Panc1 (cell line): ENCODE results near the gene KDM2B. TPM values are rescaled to one million over a fixed set of nuclear protein-coding genes. Genes with fewer than 3 reads are reported as not detected.

Source experiments
- ATAC-seq: fragments of 200-7000 bp; cut with Tn5 transposase; 2 replicates; pipeline ENCODE4 v1.9.1; 2020; ENCODE audit warnings: mild to moderate bottlenecking, moderate library complexity
- BruUV-seq: library from RNA; stranded (reverse); fragments of 400-500 nt; replicated peaks from 2 replicates; lab custom pipeline; 2021; lab: Mats Ljungman, UMichigan
- CTCF ChIA-PET: fragments of 300-600 bp; sonication (Branson Sonifier 250); formaldehyde crosslinking; loops from one replicate; lab custom pipeline; 2022; ENCODE audit warnings: antibody characterized with exemption; lab: Charles Lee
- POLR2A ChIA-PET: fragments of 300-600 bp; sonication (Branson Sonifier 250); formaldehyde crosslinking; loops from one replicate; lab custom pipeline; 2022; ENCODE audit warnings: antibody characterized with exemption; lab: Charles Lee
- DNase-seq: peaks from one replicate; pipeline ENCODE4 v3.0.0-alpha.2; 2010; ENCODE audit warnings: low read depth, low spot score
- H3K27ac ChIP-seq: 2 replicates; pipeline ENCODE4 v1.5.1; 2011; ENCODE audit warnings: mild to moderate bottlenecking, low read length, inconsistent platforms
- H3K27me3 ChIP-seq: fragments of 200-500 bp; sonication (Bioruptor generic); 2 replicates; pipeline ENCODE4 v1.6.0; 2014; ENCODE audit warnings: low read length, inconsistent platforms; ENCODE audit not compliant: control insufficient read depth, insufficient read depth
- H3K36me3 ChIP-seq: fragments of 200-500 bp; sonication (Bioruptor generic); 2 replicates; pipeline ENCODE4 v1.5.1; 2014; ENCODE audit warnings: inconsistent platforms, mild to moderate bottlenecking, low read length, moderate library complexity; ENCODE audit not compliant: control insufficient read depth, insufficient read depth
- H3K4me1 ChIP-seq: 2 replicates; pipeline ENCODE4 v1.5.1; 2011; ENCODE audit warnings: inconsistent platforms, mild to moderate bottlenecking, low read length, moderate library complexity; ENCODE audit not compliant: control insufficient read depth, insufficient read depth
- H3K4me3 ChIP-seq, 2 experiments: 2 replicates each; pipeline ENCODE4 v1.5.1; 2011 to 2012; ENCODE audit warnings: low read depth in 2 of 2, low read length in 2 of 2, mild to moderate bottlenecking in 2 of 2, inconsistent platforms in 1 of 2, moderate library complexity in 1 of 2
- H3K9me3 ChIP-seq: fragments of 200-500 bp; sonication (Bioruptor generic); 2 replicates; pipeline ENCODE4 v1.5.1; 2014; ENCODE audit warnings: low read depth, mild to moderate bottlenecking, inconsistent platforms, low read length, moderate library complexity; ENCODE audit not compliant: control insufficient read depth, insufficient read depth
- CTCF ChIP-seq: fragments of 450-650 bp; IDR thresholded peaks from 2 replicates; pipeline ENCODE4 v1.5.1; 2017; ENCODE audit warnings: mild to moderate bottlenecking
- POLR2AphosphoS5 ChIP-seq: IDR thresholded peaks from 2 replicates; pipeline ENCODE4 v1.6.1; 2012; ENCODE audit warnings: mild to moderate bottlenecking, low read depth, low read length, moderate library complexity
- SIN3A ChIP-seq: IDR thresholded peaks from 2 replicates; pipeline ENCODE4 v1.6.1; 2012; ENCODE audit warnings: low read depth, mild to moderate bottlenecking, low read length, moderate library complexity, borderline replicate concordance; ENCODE audit not compliant: insufficient read depth
- TCF7L2 ChIP-seq: IDR thresholded peaks from 2 replicates; pipeline ENCODE4 v1.6.1; 2011; ENCODE audit warnings: mild to moderate bottlenecking, low read depth, low read length, inconsistent platforms
- in situ Hi-C: cut with HindIII; loops from 2 replicates; pipeline ENCODE4 v1.10.0; 2016; ENCODE audit warnings: low sequenced_read_pairs, low pct_unique_long_range_greater_than_20kb
- intact Hi-C: fragments of 100-400 bp; cut with micrococcal nuclease; formaldehyde crosslinking; loops from one replicate; pipeline ENCODE4 v1.10.0; 2022; ENCODE audit not compliant: unreplicated experiment
- total RNA-seq: library from RNA; stranded (reverse); gene quantifications from one replicate; pipeline ENCODE4 v1.2.1, GENCODE V29; 2021; ENCODE audit not compliant: unreplicated experiment
- TF ChIP-seq, protein P1 (sequence below), 2 experiments: IDR thresholded peaks; 2 replicates each; pipeline ENCODE4 v1.6.1; 2011 to 2012; ENCODE audit warnings: low read depth in 2 of 2, control low read depth in 1 of 2, low read length in 1 of 2, mild to moderate bottlenecking in 1 of 2, moderate library complexity in 1 of 2; ENCODE audit not compliant: insufficient read depth in 1 of 2

The KDM2B gene
- total RNA-seq, 1 experiment from 2014 or later = 27.5 TPM

- TF ChIP-seq POLR2AphosphoS5 = no peak
- no peak for TF ChIP-seq CTCF
- no peak for TF ChIP-seq SIN3A
- TF ChIP-seq TCF7L2 = no peak
- TF ChIP-seq, protein P1, sequence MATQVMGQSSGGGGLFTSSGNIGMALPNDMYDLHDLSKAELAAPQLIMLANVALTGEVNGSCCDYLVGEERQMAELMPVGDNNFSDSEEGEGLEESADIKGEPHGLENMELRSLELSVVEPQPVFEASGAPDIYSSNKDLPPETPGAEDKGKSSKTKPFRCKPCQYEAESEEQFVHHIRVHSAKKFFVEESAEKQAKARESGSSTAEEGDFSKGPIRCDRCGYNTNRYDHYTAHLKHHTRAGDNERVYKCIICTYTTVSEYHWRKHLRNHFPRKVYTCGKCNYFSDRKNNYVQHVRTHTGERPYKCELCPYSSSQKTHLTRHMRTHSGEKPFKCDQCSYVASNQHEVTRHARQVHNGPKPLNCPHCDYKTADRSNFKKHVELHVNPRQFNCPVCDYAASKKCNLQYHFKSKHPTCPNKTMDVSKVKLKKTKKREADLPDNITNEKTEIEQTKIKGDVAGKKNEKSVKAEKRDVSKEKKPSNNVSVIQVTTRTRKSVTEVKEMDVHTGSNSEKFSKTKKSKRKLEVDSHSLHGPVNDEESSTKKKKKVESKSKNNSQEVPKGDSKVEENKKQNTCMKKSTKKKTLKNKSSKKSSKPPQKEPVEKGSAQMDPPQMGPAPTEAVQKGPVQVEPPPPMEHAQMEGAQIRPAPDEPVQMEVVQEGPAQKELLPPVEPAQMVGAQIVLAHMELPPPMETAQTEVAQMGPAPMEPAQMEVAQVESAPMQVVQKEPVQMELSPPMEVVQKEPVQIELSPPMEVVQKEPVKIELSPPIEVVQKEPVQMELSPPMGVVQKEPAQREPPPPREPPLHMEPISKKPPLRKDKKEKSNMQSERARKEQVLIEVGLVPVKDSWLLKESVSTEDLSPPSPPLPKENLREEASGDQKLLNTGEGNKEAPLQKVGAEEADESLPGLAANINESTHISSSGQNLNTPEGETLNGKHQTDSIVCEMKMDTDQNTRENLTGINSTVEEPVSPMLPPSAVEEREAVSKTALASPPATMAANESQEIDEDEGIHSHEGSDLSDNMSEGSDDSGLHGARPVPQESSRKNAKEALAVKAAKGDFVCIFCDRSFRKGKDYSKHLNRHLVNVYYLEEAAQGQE (IDR thresholded peaks at IDR 0.05; ENCODE audit: insufficient read depth in 1 of 2, low read depth in 2 of 2, low read length in 1 of 2) = no peak
- ATAC-seq (no peak), DNase-seq (no peak)
- Histone ChIP-seq H3K4me3 (no peak overlapping the region), H3K9me3 (no peaks in the 10 kb centered on the region), H3K4me1 (no peaks in the 10 kb centered on the region), H3K27ac (no peak overlapping the region), H3K27me3 (no peaks in the 10 kb centered on the region), H3K36me3 (no peaks in the 10 kb centered on the region)
- in situ Hi-C loops (no loop called here), intact Hi-C loops (loop anchor here (5.0 kb wide), 1 partner anchor 119 kb away; no protein-coding TSS in a partner anchor)
- POLR2A ChIA-PET = interaction anchor here (0.6 kb wide), 1 partner anchor 77 kb away, joined by 8 read pairs; no protein-coding TSS in a partner anchor
- CTCF ChIA-PET = no interaction called here
- BruUV-seq = no TSS peak
Measured at GRCh38 chr12:121503395-121503794, 77.4 kb downstream of the KDM2B start.

DNA sequence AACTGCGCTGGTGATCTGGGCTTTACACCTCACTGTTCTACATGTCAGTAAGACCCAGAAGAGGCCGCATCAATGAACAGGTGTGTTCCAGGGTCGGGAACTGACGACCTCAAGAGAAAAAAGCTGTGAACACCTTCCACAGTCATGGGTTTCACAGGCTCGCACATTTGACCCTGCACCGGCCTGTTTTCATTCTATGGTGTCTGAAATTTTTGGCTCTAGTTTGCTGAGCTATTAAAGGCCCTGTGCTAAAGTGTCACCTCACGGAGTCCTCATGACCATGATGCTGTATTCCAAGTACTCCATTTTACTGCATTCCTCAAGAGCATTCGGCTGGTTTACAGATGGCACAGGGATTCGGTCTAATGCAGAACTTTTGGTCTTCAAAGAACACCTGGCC, 78.9 kb downstream of the KDM2B start:
- intact Hi-C loops = loop anchor here (2.0 to 5.0 kb wide), 2 partner anchors 37 to 120 kb away; no protein-coding TSS in a partner anchor
- no peaks in the 10 kb centered on the region for H3K27me3 ChIP-seq
- BruUV-seq = no TSS peak

More for the DNA sequence above, 78.9 kb downstream of the KDM2B start:
- H3K36me3 ChIP-seq = no peaks in the 10 kb centered on the region
- H3K4me3 ChIP-seq = no peak overlapping the region
- in situ Hi-C loops = no loop called here
- ChIA-PET POLR2A (no interaction called here), CTCF (no interaction called here)
- no peak overlapping the region for H3K27ac ChIP-seq
- TF ChIP-seq CTCF (no peak), TCF7L2 (no peak), SIN3A (no peak), POLR2AphosphoS5 (no peak)
- TF ChIP-seq, protein P1 (IDR thresholded peaks at IDR 0.05; ENCODE audit: insufficient read depth in 1 of 2, low read depth in 2 of 2, low read length in 1 of 2) = no peak
- ATAC-seq (no peak), DNase-seq (no peak)
- no peaks in the 10 kb centered on the region for H3K9me3 ChIP-seq
- H3K4me1 ChIP-seq = no peaks in the 10 kb centered on the region
